Neural progenitor cell (in vitro differentiated cells): ENCODE data around the gene MACIR. TPM values are rescaled to one million over a fixed set of nuclear protein-coding genes. Genes with fewer than 3 reads are reported as not detected.

Experiments
- DNase-seq: peaks from one replicate; pipeline ENCODE4 v3.0.0-alpha.2; 2016; ENCODE audit warnings: low spot score
- H2AFZ ChIP-seq: fragments of 200-600 bp; sonication (generic); replicated peaks from 2 replicates; pipeline ENCODE4 v1.6.1; 2016; ENCODE audit warnings: antibody characterized with exemption
- H3F3A ChIP-seq: fragments of 200-600 bp; sonication (generic); 2 replicates; pipeline ENCODE4 v1.6.1; 2016; ENCODE audit warnings: antibody characterized with exemption, low read depth
- H3K27ac ChIP-seq: fragments of 200-600 bp; sonication (generic); 2 replicates; pipeline ENCODE4 v1.5.1; 2016; ENCODE audit warnings: mild to moderate bottlenecking
- H3K27me3 ChIP-seq: fragments of 200-600 bp; sonication (generic); 2 replicates; pipeline ENCODE4 v1.6.1; 2016; ENCODE audit warnings: mild to moderate bottlenecking, moderate library complexity
- H3K36me3 ChIP-seq: fragments of 200-600 bp; sonication (generic); 2 replicates; pipeline ENCODE4 v1.5.1; 2016
- H3K4me1 ChIP-seq: fragments of 200-600 bp; sonication (generic); 2 replicates; pipeline ENCODE4 v1.6.1; 2016; ENCODE audit warnings: mixed run types
- H3K4me2 ChIP-seq: fragments of 200-600 bp; sonication (generic); 2 replicates; pipeline ENCODE4 v1.6.1; 2016
- H3K4me3 ChIP-seq: fragments of 200-600 bp; sonication (generic); 2 replicates; pipeline ENCODE4 v1.5.1; 2016
- H3K79me2 ChIP-seq: fragments of 200-600 bp; sonication (generic); 2 replicates; pipeline ENCODE4 v1.6.1; 2016; ENCODE audit warnings: low read depth
- H3K9ac ChIP-seq: fragments of 200-600 bp; sonication (generic); 2 replicates; pipeline ENCODE4 v1.6.1; 2016
- H3K9me3 ChIP-seq: fragments of 200-600 bp; sonication (generic); 2 replicates; pipeline ENCODE4 v1.5.1; 2016; ENCODE audit warnings: low read depth
- H4K20me1 ChIP-seq: fragments of 200-600 bp; sonication (generic); 2 replicates; pipeline ENCODE4 v1.6.1; 2016; ENCODE audit warnings: low read depth
- H3K27ac Mint-ChIP-seq: 3 replicates; pipeline ENCODE4 v1.8.0; 2021; ENCODE audit warnings: mixed read lengths
- H3K27me3 Mint-ChIP-seq: 2 replicates; pipeline ENCODE4 v1.8.0; 2022; ENCODE audit warnings: low read depth, mild to moderate bottlenecking, inconsistent platforms, moderate library complexity, mixed read lengths; ENCODE audit not compliant: insufficient read depth
- H3K36me3 Mint-ChIP-seq: 3 replicates; pipeline ENCODE4 v1.8.0; 2021; ENCODE audit warnings: mixed read lengths
- H3K4me1 Mint-ChIP-seq: 3 replicates; pipeline ENCODE4 v1.8.0; 2021; ENCODE audit warnings: mixed read lengths
- H3K4me3 Mint-ChIP-seq: 3 replicates; pipeline ENCODE4 v1.8.0; 2021; ENCODE audit warnings: mild to moderate bottlenecking, moderate library complexity, mixed read lengths
- H3K9me3 Mint-ChIP-seq: 3 replicates; pipeline ENCODE4 v1.8.0; 2020; ENCODE audit warnings: mixed read lengths
- CTCF ChIP-seq: fragments of 200-600 bp; sonication (generic); IDR thresholded peaks from 2 replicates; pipeline ENCODE4 v1.5.1; 2017; ENCODE audit warnings: antibody characterized with exemption, mild to moderate bottlenecking
- EZH2 ChIP-seq: fragments of 200-600 bp; sonication (generic); IDR thresholded peaks from 2 replicates; pipeline ENCODE4 v1.6.1; 2017; ENCODE audit warnings: antibody characterized with exemption, mild to moderate bottlenecking, moderate library complexity
- EZH2phosphoT487 ChIP-seq: fragments of 200-600 bp; sonication (generic); IDR thresholded peaks from 2 replicates; pipeline ENCODE4 v1.6.1; 2017; ENCODE audit warnings: antibody characterized with exemption
- total RNA-seq: library from RNA; depleted of rRNA; stranded (reverse); fragments of >200 nt; gene quantifications from 2 replicates; pipeline ENCODE4 v1.2.3, GENCODE V29; 2015; ENCODE audit warnings: low replicate concordance

Gene MACIR
- total RNA-seq, 1 donor from 2014 or later = 26.3 TPM

GRCh38 chr5:103224118-103224893, 34.3 kb upstream of the MACIR start:
- H3K79me2 ChIP-seq = no peaks in the 10 kb centered on the region
- DNase-seq = peak; percentile 75
- no peaks in the 10 kb centered on the region for H3K27me3 ChIP-seq
- no peak overlapping the region for H3K27ac Mint-ChIP-seq
- peak; percentile 71 for TF ChIP-seq CTCF
- TF ChIP-seq EZH2 = no peak
- no peak overlapping the region for H3K4me3 ChIP-seq
- no peaks in the 10 kb centered on the region for H3K36me3 ChIP-seq
- no peaks in the 10 kb centered on the region for H3K4me1 ChIP-seq
- no peak overlapping the region for H3K9ac ChIP-seq
- H3K4me2 ChIP-seq = no peak overlapping the region
- H3K9me3 ChIP-seq = no peaks in the 10 kb centered on the region
- peak overlapping the region; percentile 87 for H2AFZ ChIP-seq
- no peaks in the 10 kb centered on the region for H3K27me3 Mint-ChIP-seq
- H3K9me3 Mint-ChIP-seq = peaks cover 10% of the 10 kb centered on the region
- H3K4me1 Mint-ChIP-seq = no peaks in the 10 kb centered on the region
- no peaks in the 10 kb centered on the region for H3K36me3 Mint-ChIP-seq
- H4K20me1 ChIP-seq = no peaks in the 10 kb centered on the region
- H3K4me3 Mint-ChIP-seq = no peak overlapping the region
- H3K27ac ChIP-seq = no peak overlapping the region
- H3F3A ChIP-seq = no peaks in the 10 kb centered on the region

GRCh38 chr5:103224894-103225246, 33.7 kb upstream of the MACIR start:
- H3K27me3 Mint-ChIP-seq = no peaks in the 10 kb centered on the region
- Histone ChIP-seq H3F3A (no peaks in the 10 kb centered on the region), H3K79me2 (no peaks in the 10 kb centered on the region), H3K9me3 (no peaks in the 10 kb centered on the region), H3K9ac (no peak overlapping the region), H3K4me2 (no peak overlapping the region), H3K27ac (no peak overlapping the region), H3K27me3 (no peaks in the 10 kb centered on the region), H4K20me1 (no peaks in the 10 kb centered on the region), H3K36me3 (no peaks in the 10 kb centered on the region), H2AFZ (peak overlapping the region; percentile 87), H3K4me1 (no peaks in the 10 kb centered on the region), H3K4me3 (no peak overlapping the region)
- H3K4me3 Mint-ChIP-seq = no peak overlapping the region
- no peak for DNase-seq
- no peaks in the 10 kb centered on the region for H3K36me3 Mint-ChIP-seq
- TF ChIP-seq EZH2phosphoT487 (no peak), CTCF (no peak), EZH2 (no peak)
- H3K9me3 Mint-ChIP-seq = peaks cover 7% of the 10 kb centered on the region
- H3K4me1 Mint-ChIP-seq = no peaks in the 10 kb centered on the region
- H3K27ac Mint-ChIP-seq = no peak overlapping the region

GRCh38 chr5:103228061-103228460, 30.5 kb upstream of the MACIR start:
- H3K9ac ChIP-seq = no peak overlapping the region
- Mint-ChIP-seq H3K27ac (no peak overlapping the region), H3K4me1 (no peaks in the 10 kb centered on the region)

More at GRCh38 chr5:103228061-103228460, 30.5 kb upstream of the MACIR start:
- Histone ChIP-seq H3K9me3 (no peaks in the 10 kb centered on the region), H3K4me2 (no peak overlapping the region), H3K4me3 (no peak overlapping the region), H3F3A (no peaks in the 10 kb centered on the region), H3K27ac (no peak overlapping the region), H3K36me3 (no peaks in the 10 kb centered on the region), H4K20me1 (no peaks in the 10 kb centered on the region), H3K4me1 (no peaks in the 10 kb centered on the region), H3K79me2 (no peaks in the 10 kb centered on the region), H3K27me3 (no peaks in the 10 kb centered on the region), H2AFZ (no peak overlapping the region)
- Mint-ChIP-seq H3K27me3 (no peaks in the 10 kb centered on the region), H3K36me3 (no peaks in the 10 kb centered on the region), H3K4me3 (no peak overlapping the region), H3K9me3 (peaks cover 7% of the 10 kb centered on the region)
- TF ChIP-seq EZH2phosphoT487 = no peak
- no peak for TF ChIP-seq CTCF
- TF ChIP-seq EZH2 = no peak
- no peak for DNase-seq
